ES-I3 (cell line): ENCODE measurements around the gene CXorf49.

Experiments
- H3K36me3 ChIP-seq: 2 replicates; pipeline ENCODE4 v1.6.1; 2013; ENCODE audit warnings: mild to moderate bottlenecking, low read length, control low read depth, moderate library complexity; ENCODE audit not compliant: insufficient read depth
- H3K4me1 ChIP-seq: 2 replicates; pipeline ENCODE4 v1.6.1; 2013; ENCODE audit warnings: mild to moderate bottlenecking, control low read depth, low read length; ENCODE audit not compliant: insufficient read depth
- H3K9ac ChIP-seq: 2 replicates; pipeline ENCODE4 v1.6.1; 2013; ENCODE audit warnings: low read depth, mild to moderate bottlenecking, low read length, moderate library complexity
- H3K9me3 ChIP-seq: 2 replicates; pipeline ENCODE4 v1.6.1; 2013; ENCODE audit warnings: mild to moderate bottlenecking, low read length, moderate library complexity; ENCODE audit not compliant: control insufficient read depth, insufficient read depth

The CXorf49 gene

GRCh38 chrX:71665747-71666146, 52.3 kb downstream of the CXorf49 start:
- no peak overlapping the region for H3K9ac ChIP-seq
- no peaks in the 10 kb centered on the region for H3K9me3 ChIP-seq
- peaks cover 11% of the 10 kb centered on the region; the same call in 1 of the 2 replicates for H3K4me1 ChIP-seq
- no peaks in the 10 kb centered on the region for H3K36me3 ChIP-seq

GRCh38 chrX:71664889-71665491, 53.1 kb downstream of the CXorf49 start:
- no peak overlapping the region for H3K9ac ChIP-seq
- no peaks in the 10 kb centered on the region for H3K9me3 ChIP-seq
- no peaks in the 10 kb centered on the region for H3K36me3 ChIP-seq
- H3K4me1 ChIP-seq: 0 out of 2 replicates have a peak, but pooled peaks cover 4% of the 10 kb centered on the region
